HepG2 (cell line): ENCODE data around the gene NRL. TPM values are rescaled to one million over a fixed set of nuclear protein-coding genes. Genes with fewer than 3 reads are reported as not detected.

Experiments used
- DZIP1 ChIP-seq: sonication (generic); formaldehyde crosslinking; IDR thresholded peaks from 2 replicates; pipeline ENCODE4 v1.5.0; 2020; ENCODE audit warnings: mild to moderate bottlenecking, missing genetic modification reagents
- FOXC1 ChIP-seq: sonication (generic); formaldehyde crosslinking; IDR thresholded peaks from 2 replicates; pipeline ENCODE4 v1.8.0; 2022; ENCODE audit warnings: mild to moderate bottlenecking, missing genetic modification reagents, borderline replicate concordance
- HIVEP1 ChIP-seq: sonication (generic); formaldehyde crosslinking; IDR thresholded peaks from 2 replicates; pipeline ENCODE4 v1.4.0; 2020; ENCODE audit warnings: mild to moderate bottlenecking, missing genetic modification reagents
- IKZF5 ChIP-seq: IDR thresholded peaks from 2 replicates; pipeline ENCODE4 v1.6.1; 2018; ENCODE audit warnings: missing genetic modification reagents, mild to moderate bottlenecking, missing compliant biosample characterization
- KDM5B ChIP-seq: sonication (generic); formaldehyde crosslinking; IDR thresholded peaks from 2 replicates; pipeline ENCODE4 v1.4.0; 2020; ENCODE audit warnings: missing genetic modification reagents, mild to moderate bottlenecking, borderline replicate concordance
- NRL ChIP-seq: sonication (generic); formaldehyde crosslinking; IDR thresholded peaks from 2 replicates; pipeline ENCODE4 v1.5.0; 2020; ENCODE audit warnings: missing genetic modification reagents, mild to moderate bottlenecking, moderate library complexity, borderline replicate concordance
- RBFOX2 ChIP-seq: fragments of 200-400 bp; formaldehyde crosslinking; IDR thresholded peaks from 2 replicates; pipeline ENCODE4 v1.6.1; 2017; ENCODE audit warnings: low read depth, mild to moderate bottlenecking, low read length
- SNAI1 ChIP-seq: sonication (generic); formaldehyde crosslinking; IDR thresholded peaks from 2 replicates; pipeline ENCODE4 v1.5.0; 2020; ENCODE audit warnings: mild to moderate bottlenecking, missing genetic modification reagents, borderline replicate concordance
- SP4 ChIP-seq: sonication (generic); formaldehyde crosslinking; IDR thresholded peaks from 2 replicates; pipeline ENCODE4 v1.8.1; 2023; ENCODE audit warnings: mild to moderate bottlenecking, missing genetic modification reagents
- TOPORS ChIP-seq: sonication (generic); formaldehyde crosslinking; IDR thresholded peaks from 2 replicates; pipeline ENCODE4 v1.8.0; 2023; ENCODE audit warnings: mild to moderate bottlenecking, missing genetic modification reagents
- ZNF563 ChIP-seq: sonication (generic); formaldehyde crosslinking; IDR thresholded peaks from 2 replicates; pipeline ENCODE4 v1.8.0; 2022; ENCODE audit warnings: mild to moderate bottlenecking, moderate library complexity, missing genetic modification reagents
- ZSCAN25 ChIP-seq: sonication (generic); formaldehyde crosslinking; IDR thresholded peaks from 2 replicates; pipeline ENCODE4 v1.8.0; 2022; ENCODE audit warnings: mild to moderate bottlenecking, missing genetic modification reagents
- polyA plus RNA-seq, 8 experiments: library from polyadenylated mRNA; depleted of rRNA in 3 of 8; stranded (reverse) in 7 of 8; unstranded in 1 of 8; fragments of >200 nt; fragmentation: Illumina TruSeq in 4 of 8; extraction: Trizol in 4 of 8; gene quantifications; 2 replicates each; pipeline versions ENCODE4 v1.2.1 to v1.2.3, GENCODE V29; 2011 to 2016; ENCODE audit warnings: low read depth in 4 of 8, missing spikeins in 1 of 8, mixed read lengths in 1 of 8; ENCODE audit not compliant: insufficient read depth in 1 of 8
- total RNA-seq, 5 experiments: library from RNA; depleted of rRNA; stranded (reverse); fragments of >200 nt; fragmentation: Illumina TruSeq; extraction: Trizol; gene quantifications; 2 replicates each; pipeline ENCODE4 v1.2.3, GENCODE V29; 2016; ENCODE audit warnings: low read depth in 1 of 5

The NRL gene
- total and polyA plus RNA-seq, 2 of the 13 experiments (the other 11 are each of a cell fraction or from before 2014, with no cell fraction given): 2.5 to 4.7 TPM

GRCh38 chr14:24062216-24062980 lies 52.4 kb downstream of the NRL start (continued):
- TF ChIP-seq IKZF5 (CRISPR knock-in tag) (0 out of 2 replicates have a peak, but pooled peaks have one; percentile 22), NRL (0 out of 2 replicates have a peak, but pooled peaks have one; percentile 18), FOXC1 (CRISPR knock-in tag) (0 out of 2 replicates have a peak, but pooled peaks have one; percentile 36), HIVEP1 (CRISPR knock-in tag) (peak; percentile 29; the same call in 1 of the 2 replicates), TOPORS (0 out of 2 replicates have a peak, but pooled peaks have one; percentile 14), RBFOX2 (no peak), KDM5B (CRISPR knock-in tag) (peak; percentile 51; the same call in 1 of the 2 replicates), ZSCAN25 (CRISPR knock-in tag) (no peak), ZNF563 (CRISPR knock-in tag) (0 out of 2 replicates have a peak, but pooled peaks have one; percentile 9), DZIP1 (CRISPR knock-in tag) (peak; percentile 87; the same call in 1 of the 2 replicates), SP4 (CRISPR knock-in tag) (peak; percentile 49; the same call in 1 of the 2 replicates), SNAI1 (0 out of 2 replicates have a peak, but pooled peaks have one; percentile 20)
